CD14-positive monocyte (primary cell): Measurements from ENCODE around the gene FAT4. TPM values are rescaled to one million over a fixed set of nuclear protein-coding genes. Genes with fewer than 3 reads are reported as not detected.

ENCODE experiments used
- DNase-seq, 3 donors: peaks; one replicate each; pipeline ENCODE4 v3.0.0-alpha.2; 2011 to 2022
- H2AFZ ChIP-seq: 2 replicates; pipeline ENCODE4 v1.6.0; 2012; ENCODE audit warnings: mild to moderate bottlenecking, low read depth, low read length, inconsistent platforms; ENCODE audit not compliant: insufficient read depth, poor library complexity, severe bottlenecking
- H3K27ac ChIP-seq, 2 donors: 1 replicate in 1 of 2; 2 replicates in 1 of 2; pipeline ENCODE4 v1.5.1; 2012 to 2013; ENCODE audit warnings: low read length in 2 of 2, control low read depth in 1 of 2, inconsistent platforms in 1 of 2, low read depth in 1 of 2, mild to moderate bottlenecking in 1 of 2
- H3K27me3 ChIP-seq, 2 donors: one replicate each; pipeline versions ENCODE4 v1.6.0 to v1.6.1; 2011 to 2013; ENCODE audit warnings: low read length in 2 of 2; ENCODE audit not compliant: control insufficient read depth in 2 of 2, insufficient read depth in 2 of 2
- H3K36me3 ChIP-seq, 2 donors: replicated peaks in 1 of 2; 1 replicate in 1 of 2; 2 replicates in 1 of 2; pipeline versions ENCODE4 v1.5.1 to v1.6.1; 2012 to 2013; ENCODE audit warnings: low read length in 2 of 2, control low read depth in 1 of 2, inconsistent platforms in 1 of 2, mild to moderate bottlenecking in 1 of 2; ENCODE audit not compliant: insufficient read depth in 2 of 2, control insufficient read depth in 1 of 2
- H3K4me1 ChIP-seq, 2 donors: 1 replicate in 1 of 2; 2 replicates in 1 of 2; pipeline versions ENCODE4 v1.5.1 to v1.6.1; 2012 to 2013; ENCODE audit warnings: low read length in 2 of 2, control low read depth in 1 of 2, inconsistent platforms in 1 of 2, mild to moderate bottlenecking in 1 of 2, moderate library complexity in 1 of 2; ENCODE audit not compliant: insufficient read depth in 2 of 2, control insufficient read depth in 1 of 2
- H3K4me2 ChIP-seq: replicated peaks from 2 replicates; pipeline ENCODE3; 2012; ENCODE audit warnings: low read length, moderate library complexity, mild to moderate bottlenecking; ENCODE audit not compliant: poor library complexity, severe bottlenecking; ENCODE audit errors: extremely low read depth
- H3K4me3 ChIP-seq, 3 experiments: fragments of 200-600 bp in 1 of 3; sonication (generic) in 1 of 3; replicated peaks in 1 of 3; 1 replicate in 2 of 3; 2 replicates in 1 of 3; pipeline ENCODE4 v1.5.1; 2011 to 2013; ENCODE audit warnings: low read length in 3 of 3, mild to moderate bottlenecking in 3 of 3, control low read depth in 2 of 3, low read depth in 2 of 3, inconsistent platforms in 1 of 3, moderate library complexity in 1 of 3
- H3K79me2 ChIP-seq: 2 replicates; pipeline ENCODE4 v1.6.0; 2012; ENCODE audit warnings: mild to moderate bottlenecking, control low read depth, inconsistent platforms, low read length, moderate library complexity; ENCODE audit not compliant: insufficient read depth
- H3K9ac ChIP-seq: 2 replicates; pipeline ENCODE4 v1.6.0; 2017; ENCODE audit warnings: low read length, mild to moderate bottlenecking; ENCODE audit not compliant: insufficient read depth, poor library complexity, severe bottlenecking
- H3K9me3 ChIP-seq, 2 donors: replicated peaks in 1 of 2; 1 replicate in 1 of 2; 2 replicates in 1 of 2; pipeline versions ENCODE4 v1.5.1 to v1.6.1; 2012 to 2013; ENCODE audit warnings: low read length in 2 of 2, control low read depth in 1 of 2; ENCODE audit not compliant: control insufficient read depth in 1 of 2, insufficient read depth in 1 of 2
- H4K20me1 ChIP-seq: 2 replicates; pipeline ENCODE4 v1.6.0; 2012; ENCODE audit warnings: mild to moderate bottlenecking, low read length, control low read depth, moderate library complexity; ENCODE audit not compliant: insufficient read depth
- H3K27ac Mint-ChIP-seq, 7 donors: one replicate each; pipeline ENCODE4 v1.8.0; 2020; ENCODE audit warnings: mild to moderate bottlenecking in 7 of 7, mixed read lengths in 7 of 7, moderate library complexity in 6 of 7, inconsistent platforms in 2 of 7
- H3K27me3 Mint-ChIP-seq, 3 donors: one replicate each; pipeline ENCODE4 v1.8.0; 2021 to 2022; ENCODE audit warnings: low read depth in 3 of 3, mild to moderate bottlenecking in 3 of 3, mixed read lengths in 3 of 3, moderate library complexity in 3 of 3, inconsistent platforms in 1 of 3
- H3K36me3 Mint-ChIP-seq, 2 donors: one replicate each; pipeline ENCODE4 v1.8.0; 2020; ENCODE audit warnings: mixed read lengths in 2 of 2, inconsistent platforms in 1 of 2, mild to moderate bottlenecking in 1 of 2
- H3K4me1 Mint-ChIP-seq: one replicate; pipeline ENCODE4 v1.8.0; 2020; ENCODE audit warnings: mild to moderate bottlenecking, mixed read lengths
- H3K4me3 Mint-ChIP-seq, 2 donors: one replicate each; pipeline ENCODE4 v1.8.0; 2020; ENCODE audit warnings: mild to moderate bottlenecking in 2 of 2, mixed read lengths in 2 of 2, moderate library complexity in 1 of 2
- H3K9me3 Mint-ChIP-seq, 7 donors: one replicate each; pipeline ENCODE4 v1.8.0; 2020 to 2022; ENCODE audit warnings: mixed read lengths in 7 of 7, mild to moderate bottlenecking in 6 of 7, moderate library complexity in 6 of 7, inconsistent platforms in 2 of 7
- CTCF ChIP-seq: fragments of 200-600 bp; IDR thresholded peaks from one replicate; pipeline ENCODE4 v1.8.0; 2022; ENCODE audit warnings: antibody characterized with exemption, mild to moderate bottlenecking
- WGBS: methylation state at CpG from one replicate; pipeline ENCODE4 v1.1.5; 2013; ENCODE audit warnings: missing lambda C conversion rate; ENCODE audit not compliant: insufficient coverage; 5-methylcytosine and 5-hydroxymethylcytosine counted together
- intact Hi-C, 2 donors: fragments of 100-400 bp; cut with micrococcal nuclease; formaldehyde crosslinking; loops; one replicate each; pipeline versions ENCODE4 v1.15.0 to v1.15.1; 2023
- polyA plus RNA-seq, 3 donors: library from polyadenylated mRNA; depleted of rRNA in 1 of 3; unstranded in 2 of 3; stranded (reverse) in 1 of 3; fragments of 300-500 nt in 2 of 3; fragments of >200 nt in 1 of 3; fragmentation: Illumina TruSeq in 2 of 3; gene quantifications; 1 replicate in 2 of 3; 2 replicates in 1 of 3; pipeline ENCODE4 v1.2.3, GENCODE V29; 2012 to 2021

Gene FAT4
- polyA plus RNA-seq, 3 donors: not detected

DNA sequence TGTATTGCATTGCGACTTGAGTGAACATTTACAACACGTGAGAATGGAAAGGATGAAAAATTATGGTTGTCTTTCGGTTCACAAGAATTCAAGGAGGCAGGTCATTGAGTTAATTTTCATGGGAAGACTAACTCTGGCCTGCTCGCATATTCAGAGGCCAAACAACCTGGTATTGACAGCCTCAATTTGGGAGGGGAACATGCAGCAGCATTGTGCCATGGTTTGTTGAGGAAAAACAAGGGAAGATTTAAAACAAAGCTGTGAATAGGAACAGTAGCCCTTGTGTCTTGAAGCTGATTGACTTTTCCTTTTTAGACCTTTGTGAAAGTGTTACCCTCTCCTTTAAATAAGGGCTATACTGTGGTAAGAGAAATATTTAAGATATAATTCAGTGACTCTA is 31.9 kb downstream of the FAT4 start:
- TF ChIP-seq CTCF: no peak
- H3K36me3 ChIP-seq: no peaks in the 10 kb centered on the region
- Mint-ChIP-seq H3K4me1 (no peaks in the 10 kb centered on the region), H3K27me3 (no peaks in the 10 kb centered on the region), H3K9me3 (peaks cover 0 to 2% (median 0%) of the 10 kb centered on the region in 7 donors), H3K4me3 (no peak overlapping the region), H3K27ac (no peak overlapping the region), H3K36me3 (no peaks in the 10 kb centered on the region)
- no peak overlapping the region for H3K9ac ChIP-seq
- DNase-seq: no peak
- no peak overlapping the region for H3K4me2 ChIP-seq
- no peaks in the 10 kb centered on the region for H4K20me1 ChIP-seq
- WGBS: 79% methylated on average over 4 of the region's 4 CpGs
- no peaks in the 10 kb centered on the region for H3K79me2 ChIP-seq
- no peak overlapping the region for H3K4me3 ChIP-seq
- H2AFZ ChIP-seq: no peak overlapping the region
- no peaks in the 10 kb centered on the region for H3K9me3 ChIP-seq
- H3K27me3 ChIP-seq: no peaks in the 10 kb centered on the region
- no peak overlapping the region for H3K27ac ChIP-seq
- intact Hi-C loops: no loop called here
- no peaks in the 10 kb centered on the region for H3K4me1 ChIP-seq

GRCh38 chr4:125350470-125351135 is 35.8 kb downstream of the FAT4 start:
- WGBS: no CpG with 5 or more reads among the region's 4 CpGs
- intact Hi-C loops: no loop called here
- Mint-ChIP-seq H3K27ac (no peak overlapping the region), H3K4me1 (no peaks in the 10 kb centered on the region), H3K27me3 (no peaks in the 10 kb centered on the region), H3K36me3 (no peaks in the 10 kb centered on the region), H3K4me3 (no peak overlapping the region), H3K9me3 (peaks cover 0 to 2% (median 0%) of the 10 kb centered on the region in 7 donors)
- DNase-seq: no peak
- Histone ChIP-seq H3K36me3 (no peaks in the 10 kb centered on the region), H3K27me3 (no peaks in the 10 kb centered on the region), H4K20me1 (no peaks in the 10 kb centered on the region), H3K9me3 (no peaks in the 10 kb centered on the region), H3K9ac (no peak overlapping the region), H3K79me2 (no peaks in the 10 kb centered on the region), H3K4me2 (no peak overlapping the region), H2AFZ (no peak overlapping the region), H3K4me3 (no peak overlapping the region), H3K4me1 (no peaks in the 10 kb centered on the region), H3K27ac (no peak overlapping the region)
- no peak for TF ChIP-seq CTCF
